Subcutaneous abdominal adipose tissue (tissue), 5 donors: Measurements from ENCODE around the gene ITGA6.
A peak's percentile ranks its signal among the peaks of the same experiment; 100 is the strongest.
"Not testable (repeated sequence)": the region's sequence is repeated elsewhere in the genome, so short reads cannot be mapped to it uniquely, and the experiment has no call there.

Experiments
- H3K27ac ChIP-seq: one replicate; pipeline ENCODE4 v1.7.0; 2013; ENCODE audit warnings: low read depth, mild to moderate bottlenecking, inconsistent platforms, low read length, moderate library complexity
- H3K27me3 ChIP-seq, 5 donors: one replicate each; pipeline ENCODE4 v1.7.0; 2013; ENCODE audit warnings: low read length in 5 of 5, inconsistent platforms in 1 of 5; ENCODE audit not compliant: control insufficient read depth in 5 of 5, insufficient read depth in 4 of 5
- H3K36me3 ChIP-seq, 5 donors: one replicate each; pipeline ENCODE4 v1.7.0; 2013; ENCODE audit warnings: low read length in 5 of 5; ENCODE audit not compliant: control insufficient read depth in 5 of 5, insufficient read depth in 5 of 5
- H3K4me1 ChIP-seq, 5 donors: one replicate each; pipeline ENCODE4 v1.7.0; 2013; ENCODE audit warnings: low read length in 5 of 5, mild to moderate bottlenecking in 3 of 5, moderate library complexity in 1 of 5; ENCODE audit not compliant: control insufficient read depth in 5 of 5, insufficient read depth in 5 of 5
- H3K4me3 ChIP-seq, 5 donors: one replicate each; pipeline ENCODE4 v1.7.0; 2013; ENCODE audit warnings: low read length in 5 of 5, low read depth in 1 of 5
- H3K9ac ChIP-seq, 5 donors: one replicate each; pipeline ENCODE4 v1.7.0; 2013; ENCODE audit warnings: low read length in 5 of 5, mild to moderate bottlenecking in 4 of 5, moderate library complexity in 3 of 5
- H3K9me3 ChIP-seq, 5 donors: one replicate each; pipeline ENCODE4 v1.7.0; 2013; ENCODE audit warnings: low read length in 5 of 5; ENCODE audit not compliant: control insufficient read depth in 5 of 5
- donor health status: healthy.
- donor health status: healthy.
- donor health status: healthy.
- donor health status: healthy.
- donor health status: healthy.

ITGA6 gene

GRCh38 chr2:172510088-172510487 lies 82.7 kb downstream of the ITGA6 start:
- no peaks in the 10 kb centered on the region for H3K4me1 ChIP-seq
- H3K27ac ChIP-seq, result no peak overlapping the region
- H3K36me3 ChIP-seq, result peaks cover 0 to 8% (median 0%) of the 10 kb centered on the region in 5 donors
- H3K9ac ChIP-seq, result no peak overlapping the region
- peaks cover 12 to 30% (median 20%) of the 10 kb centered on the region in 5 donors for H3K9me3 ChIP-seq
- H3K27me3 ChIP-seq, result no peaks in the 10 kb centered on the region
- no peak overlapping the region for H3K4me3 ChIP-seq

GRCh38 chr2:172510548-172510947 lies 83.2 kb downstream of the ITGA6 start:
- H3K27me3 ChIP-seq, result no peaks in the 10 kb centered on the region
- H3K27ac ChIP-seq, result no peak overlapping the region

GRCh38 chr2:172512810-172513523 lies 85.6 kb downstream of the ITGA6 start:
- Histone ChIP-seq H3K4me1 (no peaks in the 10 kb centered on the region), H3K4me3 (peak overlapping the region in 1 of 5 donors; percentile 17), H3K27me3 (no peaks in the 10 kb centered on the region), H3K36me3 (peaks cover 0 to 3% (median 0%) of the 10 kb centered on the region in 5 donors), H3K27ac (no peak overlapping the region), H3K9ac (no peak overlapping the region), H3K9me3 (peaks cover 12 to 30% (median 20%) of the 10 kb centered on the region in 5 donors)

More at GRCh38 chr2:172510548-172510947, 83.2 kb downstream of the ITGA6 start:
- Histone ChIP-seq H3K9ac (no peak overlapping the region), H3K4me3 (no peak overlapping the region), H3K4me1 (no peaks in the 10 kb centered on the region), H3K36me3 (peaks cover 0 to 8% (median 0%) of the 10 kb centered on the region in 5 donors), H3K9me3 (peaks cover 12 to 30% (median 20%) of the 10 kb centered on the region in 5 donors)

- Histone ChIP-seq H3K4me1 (no peaks in the 10 kb centered on the region), H3K4me3 (no peak overlapping the region), H3K36me3 (no peaks in the 10 kb centered on the region), H3K9ac (no peak overlapping the region), H3K27me3 (no peaks in the 10 kb centered on the region), H3K27ac (no peak overlapping the region), H3K9me3 (peaks cover 12 to 30% (median 20%) of the 10 kb centered on the region in 5 donors)
Observed at GRCh38 chr2:172513524-172513900, 86.1 kb downstream of the ITGA6 start.

- Histone ChIP-seq H3K9me3 (peaks cover 12 to 31% (median 22%) of the 10 kb centered on the region in 5 donors), H3K27ac (no peak overlapping the region), H3K36me3 (no peaks in the 10 kb centered on the region), H3K4me1 (no peaks in the 10 kb centered on the region), H3K4me3 (no peak overlapping the region), H3K9ac (no peak overlapping the region), H3K27me3 (no peaks in the 10 kb centered on the region)
Observed at GRCh38 chr2:172513935-172514586, 86.7 kb downstream of the ITGA6 start.

- Histone ChIP-seq H3K9ac (no peak overlapping the region), H3K4me1 (no peaks in the 10 kb centered on the region), H3K27me3 (no peaks in the 10 kb centered on the region), H3K4me3 (no peak overlapping the region), H3K36me3 (no peaks in the 10 kb centered on the region), H3K27ac (no peak overlapping the region), H3K9me3 (peaks cover 13 to 41% (median 29%) of the 10 kb centered on the region in 5 donors)
Observed at GRCh38 chr2:172516299-172516698, 88.9 kb downstream of the ITGA6 start.

GRCh38 chr2:172518995-172519394 lies 91.6 kb downstream of the ITGA6 start:
- H3K36me3 ChIP-seq, result no peaks in the 10 kb centered on the region
- peaks cover 2 to 15% (median 9%) of the 10 kb centered on the region in 5 donors for H3K9me3 ChIP-seq
- H3K27ac ChIP-seq, result no peak overlapping the region
- H3K4me1 ChIP-seq, result no peaks in the 10 kb centered on the region
- no peak overlapping the region for H3K4me3 ChIP-seq
- no peaks in the 10 kb centered on the region for H3K27me3 ChIP-seq
- H3K9ac ChIP-seq, result no peak overlapping the region

- Histone ChIP-seq H3K36me3 (no peaks in the 10 kb centered on the region), H3K4me1 (no peaks in the 10 kb centered on the region), H3K27ac (no peak overlapping the region), H3K27me3 (no peaks in the 10 kb centered on the region), H3K9ac (no peak overlapping the region), H3K4me3 (no peak overlapping the region), H3K9me3 (peaks cover 0 to 11% (median 8%) of the 10 kb centered on the region in 5 donors)
Observed at GRCh38 chr2:172525601-172526000, 98.2 kb downstream of the ITGA6 start.

- Histone ChIP-seq H3K27ac (no peak overlapping the region), H3K36me3 (no peaks in the 10 kb centered on the region), H3K4me3 (no peak overlapping the region), H3K9me3 (peaks cover 3 to 17% (median 8%) of the 10 kb centered on the region in 5 donors), H3K27me3 (no peaks in the 10 kb centered on the region), H3K4me1 (no peaks in the 10 kb centered on the region), H3K9ac (no peak overlapping the region)
Observed at GRCh38 chr2:172531309-172531708, 103.9 kb downstream of the ITGA6 start.

GRCh38 chr2:172532461-172532860 lies 105.1 kb downstream of the ITGA6 start:
- H3K9me3 ChIP-seq, result peaks cover 3 to 12% (median 6%) of the 10 kb centered on the region in 5 donors
- not testable (repeated sequence) for H3K36me3 ChIP-seq, H3K27me3 ChIP-seq, H3K27ac ChIP-seq, H3K4me3 ChIP-seq, H3K4me1 ChIP-seq, H3K9ac ChIP-seq
